GF-D8 (cell line): ENCODE measurements around the gene LRRC4.

Experiments
- DNase-seq: peaks from one replicate; lab custom pipeline; 2025; lab: John Stamatoyannopoulos, UW

LRRC4 gene, protein sequence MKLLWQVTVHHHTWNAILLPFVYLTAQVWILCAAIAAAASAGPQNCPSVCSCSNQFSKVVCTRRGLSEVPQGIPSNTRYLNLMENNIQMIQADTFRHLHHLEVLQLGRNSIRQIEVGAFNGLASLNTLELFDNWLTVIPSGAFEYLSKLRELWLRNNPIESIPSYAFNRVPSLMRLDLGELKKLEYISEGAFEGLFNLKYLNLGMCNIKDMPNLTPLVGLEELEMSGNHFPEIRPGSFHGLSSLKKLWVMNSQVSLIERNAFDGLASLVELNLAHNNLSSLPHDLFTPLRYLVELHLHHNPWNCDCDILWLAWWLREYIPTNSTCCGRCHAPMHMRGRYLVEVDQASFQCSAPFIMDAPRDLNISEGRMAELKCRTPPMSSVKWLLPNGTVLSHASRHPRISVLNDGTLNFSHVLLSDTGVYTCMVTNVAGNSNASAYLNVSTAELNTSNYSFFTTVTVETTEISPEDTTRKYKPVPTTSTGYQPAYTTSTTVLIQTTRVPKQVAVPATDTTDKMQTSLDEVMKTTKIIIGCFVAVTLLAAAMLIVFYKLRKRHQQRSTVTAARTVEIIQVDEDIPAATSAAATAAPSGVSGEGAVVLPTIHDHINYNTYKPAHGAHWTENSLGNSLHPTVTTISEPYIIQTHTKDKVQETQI

DNA sequence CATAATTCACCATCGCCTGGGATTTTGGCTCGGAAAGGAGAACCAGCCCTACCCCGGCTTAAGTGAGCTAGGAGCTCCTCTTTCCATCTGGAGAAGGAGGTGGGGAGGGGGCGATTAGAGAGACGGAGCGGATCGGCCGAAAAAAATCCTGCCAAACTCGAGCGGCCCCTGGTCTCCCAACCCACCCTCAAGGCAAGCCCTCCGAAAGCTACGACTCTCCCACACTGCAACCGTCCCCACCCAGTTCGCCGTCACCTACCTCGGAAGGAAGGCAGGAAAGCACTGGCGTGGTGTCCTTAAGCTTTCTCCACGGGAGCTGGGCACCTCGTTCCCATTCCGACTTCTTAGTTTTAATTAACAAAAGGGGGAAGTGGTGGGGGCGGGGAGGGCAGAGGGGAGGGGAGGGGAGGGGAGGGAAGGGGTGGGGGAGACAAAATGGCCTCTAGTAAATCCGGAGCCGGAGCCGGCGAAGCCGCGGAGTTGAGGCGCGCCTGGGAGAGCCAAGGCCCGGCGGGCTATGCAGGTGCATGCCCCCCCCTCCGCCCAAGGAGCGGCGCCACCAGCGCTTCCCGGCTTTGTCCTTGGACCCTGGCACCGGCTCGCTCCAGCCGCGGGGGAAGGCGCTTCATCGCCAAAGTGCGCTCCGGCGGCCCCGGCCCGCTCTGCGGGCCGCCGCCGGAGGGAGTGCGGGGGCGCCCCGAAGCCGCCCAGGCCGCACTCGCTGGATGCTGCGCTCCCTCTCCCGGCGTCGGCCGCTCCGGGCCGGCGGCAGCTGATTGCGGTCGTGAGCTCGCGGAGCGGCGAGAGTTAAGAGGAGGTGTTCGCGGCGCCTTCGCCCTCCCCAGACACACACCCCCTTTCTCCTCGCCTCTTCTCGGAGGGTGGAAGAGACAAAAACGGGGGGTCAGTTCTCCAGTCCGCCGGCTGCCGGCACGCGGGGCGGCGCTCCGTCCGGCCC lies at the start of gene LRRC4:
LRRC4 (minus strand) TSS at position 784 of the 958 bp plus-strand sequence. CDS start 797 bp downstream, outside the sequence.
- no peak for DNase-seq

DNA sequence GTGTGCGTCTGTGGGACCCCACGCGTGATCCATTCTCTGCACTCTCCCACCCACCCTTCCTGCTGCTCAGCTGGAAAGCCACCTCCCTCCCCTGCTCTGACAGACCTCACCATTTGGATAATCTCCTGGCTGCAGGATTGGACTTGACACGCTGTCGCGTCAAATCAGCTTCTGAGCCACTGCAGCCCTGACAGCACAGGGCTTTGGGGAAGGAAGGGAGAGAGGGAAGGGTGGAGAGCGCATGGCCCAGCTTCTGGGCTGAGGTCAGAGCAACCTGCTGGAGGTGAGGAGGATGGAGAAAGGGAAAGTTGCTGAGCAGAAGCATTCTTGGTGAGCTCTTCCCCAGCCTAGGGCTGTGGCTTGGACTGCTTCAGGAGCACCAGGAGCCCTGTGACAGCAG lies 48.9 kb upstream of the LRRC4 start:
- DNase-seq = no peak

DNA sequence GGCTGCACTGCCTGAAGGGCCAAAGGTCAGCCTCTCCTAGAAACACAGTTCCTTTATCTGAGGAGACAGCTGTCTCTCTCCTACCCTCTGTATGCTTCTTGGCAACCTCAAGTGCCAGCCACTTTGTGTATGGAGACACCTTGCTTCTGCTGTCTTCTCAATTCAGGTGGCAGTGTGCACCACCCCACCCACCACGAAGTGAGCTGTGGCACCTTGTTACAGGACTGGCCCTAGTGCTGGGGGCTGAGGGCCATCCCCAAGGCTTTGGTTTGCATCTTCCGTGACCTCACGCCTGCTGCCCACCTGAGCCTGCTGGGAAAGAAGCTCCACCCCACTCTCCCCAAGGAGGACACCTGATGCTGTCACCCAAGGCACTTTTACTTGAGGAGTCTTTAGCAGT lies 47.1 kb upstream of the LRRC4 start:
- no peak for DNase-seq

DNA sequence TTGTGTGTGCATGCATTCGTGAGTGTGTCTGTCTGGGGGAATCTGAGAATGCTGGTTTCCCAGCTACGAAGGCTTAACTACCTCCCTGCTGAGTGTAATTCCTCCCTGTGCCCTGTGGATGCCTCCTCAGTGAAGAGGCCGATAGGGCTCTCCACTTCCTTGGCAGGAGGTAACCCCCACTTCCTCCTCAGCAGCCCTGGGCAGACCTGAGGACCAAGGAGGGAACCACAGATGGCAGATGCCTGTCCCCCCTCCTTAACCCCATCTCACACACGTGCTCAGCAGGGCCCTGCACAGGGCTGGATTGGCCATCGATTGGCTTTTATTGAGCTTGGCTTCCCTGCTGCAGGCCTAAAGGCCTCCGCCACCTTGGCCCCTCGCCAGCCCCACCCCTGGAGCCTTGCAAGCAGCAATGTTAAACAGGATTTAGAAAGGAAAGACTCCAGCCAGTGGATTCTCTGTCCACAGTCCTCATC lies 45.6 kb upstream of the LRRC4 start:
- no peak for DNase-seq

DNA sequence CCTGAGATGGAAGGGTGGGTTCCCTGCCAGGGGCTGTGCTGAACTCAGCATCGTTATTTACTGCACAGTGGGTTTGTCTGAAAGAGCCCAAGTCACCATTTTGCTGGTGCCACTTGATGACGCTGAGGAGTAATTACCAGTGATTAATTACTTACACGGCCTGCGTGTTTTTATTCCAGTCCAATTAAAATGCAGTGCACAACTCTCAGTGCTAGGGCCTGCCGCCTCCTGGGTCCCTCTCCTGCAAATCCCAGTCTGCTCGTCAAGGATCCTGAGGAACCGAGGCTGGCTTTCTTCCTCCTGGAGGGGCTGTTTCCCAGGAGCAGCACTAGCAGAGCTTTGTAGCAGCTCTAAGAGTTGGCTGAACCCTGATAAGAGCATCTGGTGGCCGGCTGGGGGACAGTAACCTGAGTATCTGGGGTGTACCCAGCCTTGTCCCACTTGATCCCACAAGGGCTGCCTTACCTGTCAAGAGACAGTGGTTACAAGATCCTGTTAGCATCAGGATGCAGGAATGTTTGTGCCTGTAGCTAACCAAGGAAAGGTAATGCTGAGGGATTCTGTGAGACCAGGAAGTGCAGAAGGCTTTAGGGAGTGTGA lies 45.1 kb upstream of the LRRC4 start:
- no peak for DNase-seq

DNA sequence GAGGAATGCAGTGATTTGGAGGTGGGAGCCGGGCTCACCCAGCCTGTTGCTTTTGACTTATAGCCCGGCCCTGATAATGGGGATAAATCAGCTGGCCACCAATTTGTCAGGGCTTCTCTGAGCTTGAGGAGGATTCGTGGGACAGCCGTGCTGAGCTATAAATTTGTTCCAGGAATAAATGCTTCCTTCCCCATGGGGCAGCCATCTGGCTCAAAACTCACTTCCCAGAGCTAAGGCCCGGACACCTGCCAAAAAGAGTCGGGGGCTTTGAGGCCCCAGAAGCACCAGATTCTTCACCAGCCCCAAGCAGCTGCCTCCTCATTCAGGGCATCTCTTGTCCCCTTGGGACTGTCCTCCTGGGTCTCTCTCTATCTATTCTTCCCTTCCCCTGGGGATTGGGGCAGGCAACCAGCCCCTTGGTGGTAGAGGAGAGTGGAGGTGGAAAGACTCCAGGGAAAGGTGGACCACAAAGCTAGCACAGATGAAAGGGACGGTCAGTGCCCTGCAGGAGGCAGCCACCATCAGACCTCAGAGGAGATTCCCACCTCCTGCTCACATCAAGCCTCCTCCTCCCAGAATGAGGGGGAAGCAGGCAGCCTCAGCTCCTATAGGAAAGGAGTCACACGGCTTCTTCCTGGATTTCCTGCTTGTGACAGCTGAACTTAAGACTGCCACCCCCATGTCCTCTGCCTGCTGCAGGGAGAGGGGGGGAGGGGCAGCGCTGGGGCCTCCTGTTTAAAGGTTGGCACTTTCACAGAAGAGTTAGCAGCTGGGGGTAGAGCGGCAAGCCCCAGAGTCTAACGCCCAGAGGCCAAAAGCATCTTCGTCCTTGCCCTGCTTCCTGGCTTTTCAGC lies 44.2 kb upstream of the LRRC4 start:
- DNase-seq = no peak

DNA sequence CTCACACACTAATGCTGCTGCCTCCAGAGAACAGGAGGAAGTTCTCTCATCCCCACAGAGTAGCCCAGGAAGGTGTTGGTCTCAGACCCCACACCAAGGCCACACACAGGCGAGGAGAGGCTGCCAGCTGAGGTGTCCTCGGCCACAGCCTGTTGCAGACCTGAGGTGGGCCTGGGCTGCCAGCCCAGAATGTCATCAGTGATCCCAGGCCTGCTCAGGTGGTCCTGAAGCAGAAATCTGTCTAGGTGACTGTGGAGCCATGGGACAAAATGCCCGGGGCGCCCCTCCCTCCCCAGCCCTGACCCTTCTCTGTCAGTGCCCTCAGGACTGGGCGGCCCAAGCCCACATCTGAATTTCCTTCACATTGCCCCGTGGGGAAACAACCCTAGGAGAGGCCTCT lies 43.5 kb upstream of the LRRC4 start:
- no peak for DNase-seq

DNA sequence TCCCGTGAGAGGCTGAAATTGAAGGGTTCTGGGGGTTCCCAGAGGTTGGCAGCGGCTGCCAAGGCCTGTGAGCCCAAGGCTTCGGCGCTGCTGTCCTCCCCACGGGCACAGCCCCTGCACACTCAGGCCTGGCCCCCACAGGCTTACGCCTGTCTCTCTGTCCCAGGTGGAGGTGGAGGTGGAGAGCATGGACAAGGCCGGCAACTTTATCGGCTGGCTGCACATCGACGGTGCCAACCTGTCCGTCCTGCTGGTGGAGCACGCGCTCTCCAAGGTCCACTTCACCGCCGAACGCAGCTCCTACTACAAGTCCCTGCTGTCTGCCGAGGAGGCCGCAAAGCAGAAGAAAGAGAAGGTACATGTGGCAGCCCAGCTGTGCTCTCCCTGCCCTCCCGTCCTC lies 43.1 kb upstream of the LRRC4 start:
- no peak for DNase-seq

DNA sequence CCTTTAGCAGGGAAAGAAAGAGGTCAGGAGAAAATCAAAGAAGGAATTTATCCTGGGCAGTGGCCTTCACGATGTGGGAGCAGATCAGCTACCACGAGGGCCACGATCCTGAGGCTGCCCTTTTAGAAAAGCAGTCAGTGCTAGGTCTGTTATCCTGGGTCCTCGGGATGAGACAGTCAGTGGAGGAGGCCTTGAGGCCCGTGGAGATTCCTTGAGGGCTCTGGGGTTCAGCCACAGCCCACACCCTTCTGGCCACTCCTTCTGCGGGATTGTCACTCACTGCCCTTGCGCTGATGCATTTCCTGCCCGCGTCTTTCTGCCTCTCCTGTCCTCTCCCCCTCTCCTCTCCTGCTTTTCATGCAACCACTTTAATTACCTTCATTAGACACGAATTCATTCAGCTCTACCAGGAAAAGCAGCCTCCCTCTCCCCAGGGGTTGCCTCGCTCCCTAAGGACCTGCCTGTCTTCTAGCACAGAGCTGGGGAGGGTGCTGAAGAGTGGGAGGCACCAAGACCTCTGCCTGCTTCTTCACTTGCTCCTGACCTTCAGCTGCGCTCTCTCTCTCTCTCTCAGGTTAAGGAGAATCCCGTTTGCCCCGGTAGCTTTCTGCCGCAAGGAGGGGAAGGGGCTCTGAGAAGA lies 42.6 kb upstream of the LRRC4 start:
- DNase-seq = no peak

DNA sequence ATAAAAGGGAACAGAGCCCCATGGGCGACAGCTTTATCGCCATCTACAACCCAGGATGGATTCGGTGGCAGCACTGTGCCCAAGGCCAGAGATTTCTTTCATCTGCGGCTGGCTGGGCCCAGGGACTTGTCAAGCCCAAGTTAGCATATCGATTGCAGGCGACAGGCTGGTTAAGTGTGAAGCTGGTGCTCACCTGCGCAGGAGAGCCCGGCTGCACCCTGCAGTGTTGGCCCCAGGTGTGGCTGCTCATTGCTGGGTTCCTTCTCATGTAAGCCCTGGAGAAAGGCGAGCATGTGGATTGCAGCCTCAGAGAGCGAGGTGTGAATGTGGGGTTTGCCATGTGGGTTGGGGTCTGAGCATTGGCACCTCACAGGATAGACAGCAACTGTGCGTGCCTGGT lies 40.6 kb upstream of the LRRC4 start:
- DNase-seq = no peak

- DNase-seq = no peak
Measured at GRCh38 chr7:128071376-128071775, 40.1 kb upstream of the LRRC4 start.

DNA sequence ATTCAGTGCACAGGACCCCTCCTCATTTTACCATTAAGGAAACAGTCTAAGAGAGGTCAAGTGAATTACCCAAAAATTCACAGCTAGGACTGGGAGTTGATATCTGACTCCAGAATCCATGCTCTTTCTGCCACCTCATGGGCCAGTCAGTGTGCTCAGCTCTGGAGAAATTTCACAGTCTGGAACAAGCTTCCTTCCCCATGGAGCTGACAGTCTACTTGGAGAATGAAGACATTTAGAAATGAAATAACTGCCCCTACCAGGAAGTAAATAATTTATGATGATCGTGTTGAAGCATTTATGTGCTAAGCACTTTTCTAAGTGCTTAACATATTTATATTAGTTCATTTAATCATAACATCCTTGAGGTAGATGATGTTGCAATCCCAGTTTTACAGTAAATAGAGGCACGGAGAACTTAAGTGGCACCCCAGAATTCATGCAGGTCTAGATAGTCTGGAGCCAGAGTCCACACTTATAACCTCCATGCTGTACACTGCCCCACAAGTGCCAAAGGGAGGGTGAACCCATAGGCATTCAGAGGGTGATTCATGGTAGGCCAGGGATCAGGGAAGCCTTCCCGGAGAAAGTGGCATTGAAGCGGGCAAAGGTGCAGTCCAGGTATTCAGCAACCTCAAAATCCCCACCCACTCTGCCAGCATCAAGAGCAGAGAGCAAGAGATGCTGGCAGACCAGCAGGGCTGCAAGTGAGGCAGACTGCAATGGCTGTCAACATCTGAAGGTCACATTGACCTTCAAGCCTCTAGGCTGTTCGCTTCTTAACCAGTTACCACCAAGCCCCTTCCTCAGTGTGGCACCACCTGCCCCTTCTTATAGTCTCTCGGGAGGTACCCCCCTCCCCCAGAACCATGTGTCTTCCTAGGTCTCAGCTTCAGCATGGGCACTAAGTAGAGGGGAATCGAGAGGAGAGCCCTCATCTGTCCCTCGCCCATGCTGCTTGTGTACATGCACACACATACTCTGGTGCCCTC lies 38.4 kb upstream of the LRRC4 start:
- no peak for DNase-seq

- DNase-seq = no peak
Measured at GRCh38 chr7:128068785-128069184, 37.5 kb upstream of the LRRC4 start.

DNA sequence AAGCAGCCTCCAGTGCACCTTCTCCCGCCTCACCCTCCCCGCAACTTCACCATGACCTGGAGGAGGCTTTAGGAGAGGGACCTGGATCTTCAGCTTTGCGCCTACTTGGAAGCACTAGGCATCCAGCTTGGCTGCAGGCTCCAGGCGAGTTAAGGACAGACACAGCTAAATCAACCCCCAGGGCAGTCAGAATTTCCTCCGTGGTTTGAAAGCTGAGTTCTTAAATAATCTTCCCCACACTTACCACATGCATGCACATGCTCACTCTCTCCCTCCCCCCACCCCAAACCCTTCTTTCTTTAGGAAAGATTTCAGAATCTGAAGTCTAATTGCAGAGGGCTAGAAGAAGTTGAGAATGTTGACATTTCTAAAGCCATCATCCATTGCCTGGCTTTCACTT lies 36.7 kb upstream of the LRRC4 start:
- no peak for DNase-seq

GRCh38 chr7:128066858-128067257 lies 35.6 kb upstream of the LRRC4 start:
- no peak for DNase-seq

DNA sequence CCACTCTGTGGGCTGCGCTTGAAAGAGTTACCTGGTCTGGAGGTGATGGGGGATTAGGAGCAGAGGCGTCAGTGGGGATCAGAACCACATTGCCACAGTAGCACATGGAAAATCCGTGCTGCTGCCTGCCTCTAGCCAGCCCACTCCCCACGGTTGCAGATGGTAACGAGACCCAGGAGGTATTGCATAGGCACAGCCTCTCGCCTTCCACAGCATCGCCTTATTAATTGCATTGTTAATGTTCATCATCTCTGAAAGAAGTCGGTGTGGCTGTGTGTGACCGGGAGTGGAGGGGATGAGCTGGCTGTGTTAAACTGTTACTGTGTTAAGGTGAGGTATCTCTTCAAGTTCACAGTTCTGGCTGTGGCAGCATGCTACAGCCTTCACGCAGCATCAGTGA lies 35.2 kb upstream of the LRRC4 start:
- no peak for DNase-seq

DNA sequence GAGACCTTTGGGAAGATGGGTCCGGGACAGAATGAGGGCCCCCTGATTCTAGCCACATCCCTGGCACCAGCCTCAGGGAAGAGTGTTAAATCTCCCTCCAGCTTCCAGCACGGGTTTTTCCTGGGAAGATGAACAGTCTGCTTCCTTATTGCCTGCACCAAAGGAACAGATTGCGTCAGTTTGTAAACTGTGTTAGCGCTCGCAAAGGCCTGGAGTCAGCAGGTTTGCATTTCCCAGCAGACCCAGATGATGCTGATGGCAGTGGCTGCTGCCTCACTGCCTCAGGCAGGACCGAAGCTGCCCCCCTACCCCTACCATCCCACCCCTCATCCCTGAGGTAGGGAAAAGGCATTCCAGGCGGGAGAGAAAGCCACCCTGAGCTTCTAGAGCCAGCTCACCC lies 34.6 kb upstream of the LRRC4 start:
- no peak for DNase-seq

GRCh38 chr7:128063088-128063487 lies 31.9 kb upstream of the LRRC4 start:
- DNase-seq = no peak

- DNase-seq = no peak
Measured at GRCh38 chr7:128060018-128060417, 28.8 kb upstream of the LRRC4 start.
